ENCODE data around the gene ANK2.

Gene ANK2

DNA sequence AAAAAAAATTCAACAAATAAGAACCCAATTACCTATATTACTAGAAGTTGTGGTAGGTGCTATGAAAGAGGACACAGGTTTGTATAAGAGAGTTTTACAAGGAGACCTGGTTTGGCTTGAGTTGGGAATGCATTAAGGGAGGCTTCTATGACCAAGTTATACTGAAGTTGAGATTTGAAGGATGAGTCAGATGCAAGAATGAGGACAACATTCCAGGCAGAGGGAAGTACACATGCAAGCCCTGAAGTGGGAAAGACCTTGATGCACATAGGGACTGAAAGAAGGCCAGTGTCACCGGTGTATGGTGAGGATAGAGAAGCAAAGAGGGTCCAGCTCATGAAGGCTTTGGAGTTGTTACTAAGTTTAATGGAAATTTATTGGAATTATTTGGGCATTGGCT is 52.2 kb downstream of the ANK2 start:
- DNase-seq = no peak

DNA sequence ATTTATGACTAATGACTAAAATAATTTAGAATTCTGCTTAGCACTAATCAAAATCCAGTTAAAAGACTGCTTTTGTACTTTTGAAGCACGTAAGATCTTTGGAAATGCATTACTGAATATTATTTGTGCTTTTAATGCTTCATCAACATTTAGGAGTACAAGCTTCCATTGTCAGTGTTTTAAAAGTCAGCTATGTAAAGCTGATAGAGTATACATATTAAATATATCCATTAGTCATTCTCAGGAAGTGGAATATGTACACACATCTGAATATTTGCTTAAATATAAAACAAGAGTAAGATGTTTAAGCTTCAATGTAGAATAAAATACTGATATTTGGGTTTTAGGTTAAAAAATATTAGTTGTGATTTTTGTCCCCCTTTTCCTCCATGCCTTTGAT is 54.1 kb downstream of the ANK2 start:
- no peak for DNase-seq

DNA sequence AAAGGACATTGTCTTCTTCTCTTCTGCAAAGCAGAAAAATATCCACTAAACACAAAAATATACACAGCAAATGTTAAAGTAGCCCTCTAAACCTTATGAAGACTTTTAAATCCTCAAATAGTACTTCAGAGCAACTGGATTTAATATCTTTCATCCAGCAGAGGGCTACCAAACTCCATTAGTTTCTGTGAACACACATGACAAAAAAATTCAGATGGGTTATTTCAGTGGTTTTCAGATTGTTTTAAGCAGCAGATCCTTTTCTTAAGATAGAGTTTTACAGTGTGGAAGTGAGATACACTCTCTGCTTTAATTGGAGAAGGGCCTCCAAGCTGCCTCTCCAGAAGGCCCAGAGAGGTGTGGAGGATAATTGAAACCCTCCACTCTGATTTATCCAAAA is 56.7 kb downstream of the ANK2 start:
- DNase-seq = no peak

DNA sequence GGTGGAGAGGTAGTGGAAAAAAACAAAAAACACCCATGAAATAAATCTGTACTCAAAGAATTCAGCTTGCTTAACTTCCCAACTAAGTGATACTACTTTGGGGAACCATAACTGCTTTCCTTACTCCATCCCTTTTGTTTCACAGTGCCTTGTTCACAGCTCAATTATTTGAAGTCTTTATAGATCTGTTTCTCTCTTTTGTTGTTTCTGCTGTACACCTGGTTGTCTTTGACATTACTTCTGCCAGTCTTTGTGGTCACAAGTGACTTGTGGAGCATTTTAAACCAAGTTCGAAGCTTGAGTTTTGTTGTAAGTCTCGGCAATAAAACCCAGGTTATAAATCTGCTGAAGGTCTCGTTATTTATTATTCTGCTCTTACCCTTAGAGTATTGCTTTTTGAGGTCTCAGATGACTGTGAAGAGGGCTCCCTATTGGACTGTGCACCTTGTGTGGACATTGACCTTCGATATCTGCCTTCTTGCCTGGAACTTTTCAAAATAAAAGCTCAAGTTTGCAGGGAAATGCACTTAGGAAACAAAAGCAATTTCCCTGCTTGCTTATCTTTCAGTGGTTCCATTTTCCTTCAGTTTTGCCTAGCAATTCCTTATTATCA is 59.8 kb downstream of the ANK2 start:
- DNase-seq = no peak

DNA sequence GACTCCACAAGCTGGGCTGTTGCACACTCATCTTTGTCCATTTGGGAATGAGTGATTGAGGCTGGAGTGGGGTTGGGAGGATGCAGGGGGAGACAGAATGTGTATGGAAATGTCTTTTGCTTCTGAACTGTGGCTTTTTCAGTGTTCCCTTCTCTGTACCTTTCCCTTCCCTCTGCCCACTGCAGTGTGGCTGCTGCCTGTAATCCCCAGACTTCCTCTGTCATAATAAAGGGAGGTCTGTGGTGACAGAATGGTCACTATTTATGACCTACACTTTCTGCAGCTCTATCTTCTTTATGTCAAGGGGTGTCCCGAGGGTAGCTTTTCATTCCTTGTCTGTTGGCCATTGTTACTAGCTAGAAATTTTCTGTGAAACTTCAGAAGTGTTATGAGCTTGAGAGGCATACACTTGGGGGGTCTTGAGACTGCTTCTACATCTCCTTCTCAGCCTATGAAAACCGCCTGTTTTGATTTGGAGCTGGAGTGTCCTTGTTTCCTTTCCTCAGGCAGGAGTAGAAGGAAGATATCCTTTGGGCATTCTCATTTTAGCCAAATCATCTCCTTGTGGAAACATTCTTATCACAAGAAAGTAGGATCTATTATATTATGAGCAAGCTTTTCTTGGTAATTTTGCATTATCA is 63.0 kb downstream of the ANK2 start:
- no peak for DNase-seq

DNA sequence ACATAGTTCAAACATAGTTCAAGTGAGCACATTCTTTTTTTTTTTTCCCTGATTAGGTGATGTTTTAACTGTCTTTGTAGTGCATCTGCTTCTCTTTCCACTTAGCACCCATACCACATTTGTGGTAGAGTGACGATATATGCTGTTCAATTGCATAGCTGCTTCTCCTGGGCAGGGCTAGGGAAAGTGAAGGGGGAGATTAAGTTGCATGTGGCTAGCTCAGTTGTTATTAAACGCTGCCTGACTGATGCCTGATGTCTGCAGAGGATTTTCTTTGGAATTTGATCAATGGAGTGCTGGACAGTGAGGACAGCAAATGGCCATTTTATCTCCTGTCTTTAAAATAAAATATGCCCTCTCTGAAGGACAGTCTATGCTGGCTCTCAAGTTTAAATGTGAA is 63.7 kb downstream of the ANK2 start:
- no peak for DNase-seq

DNA sequence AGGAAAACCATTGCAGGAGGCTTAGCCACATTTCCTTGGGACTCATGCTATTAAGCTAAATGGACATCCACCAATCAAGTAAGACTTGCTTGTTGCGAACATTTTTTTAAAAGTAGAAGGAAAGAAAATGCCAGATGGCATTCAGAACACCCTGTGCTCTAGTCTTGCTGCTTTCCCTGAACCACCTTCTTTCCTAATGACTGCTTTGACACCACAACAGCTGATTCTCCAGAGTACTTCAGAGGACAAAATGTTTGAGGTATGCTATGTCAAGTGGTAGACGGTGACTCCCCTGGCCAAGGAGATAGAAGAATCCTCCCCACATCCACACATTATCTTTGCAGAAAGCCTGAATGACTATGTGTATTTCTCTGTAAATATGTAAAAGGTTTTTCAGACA is 65.4 kb downstream of the ANK2 start:
- no peak for DNase-seq

DNA sequence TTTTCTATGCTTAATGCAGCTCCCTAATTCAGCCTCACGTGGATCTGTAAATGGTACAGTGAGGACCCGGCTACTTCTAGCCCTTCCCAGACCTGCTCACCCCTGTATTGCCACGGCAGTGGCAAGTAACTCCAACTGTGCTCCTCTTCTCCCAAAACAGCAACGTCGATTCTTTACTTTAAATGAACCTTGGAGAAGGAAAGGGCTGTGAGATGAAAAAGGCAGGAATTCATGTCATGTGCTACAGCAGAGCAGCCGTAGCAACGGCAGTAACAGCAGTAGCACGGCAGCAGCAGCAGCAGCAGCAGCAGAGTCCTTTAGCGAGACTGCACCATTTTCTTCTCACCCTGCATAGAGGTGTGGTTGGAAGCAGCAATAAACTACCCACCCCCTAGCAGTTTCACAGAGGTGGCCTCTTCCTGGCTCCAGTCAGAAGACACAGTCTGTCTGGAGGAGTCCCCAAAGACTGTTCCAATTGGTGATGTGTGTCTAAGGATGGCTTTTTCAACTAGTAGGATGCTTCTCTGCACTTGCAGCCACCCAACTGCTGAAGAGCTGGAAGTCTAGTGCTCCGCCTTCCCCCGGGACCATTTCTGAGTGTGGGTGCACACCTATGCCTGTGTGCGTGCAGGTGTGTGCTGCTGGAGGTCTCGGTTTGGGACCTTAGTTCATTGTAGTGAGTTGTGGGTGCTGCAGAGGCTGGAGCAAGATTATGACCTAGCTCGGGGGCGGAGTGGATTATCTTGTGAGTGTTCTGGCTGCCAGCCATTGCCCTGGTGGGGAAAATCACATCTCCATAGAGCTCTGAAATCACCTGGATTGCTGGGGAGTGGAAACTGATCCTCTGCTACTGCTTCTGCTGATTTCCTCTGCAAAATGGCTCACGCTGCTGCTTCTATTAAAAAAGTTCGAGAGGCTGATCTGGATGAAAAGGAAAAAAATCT is 67.2 kb downstream of the ANK2 start:
- DNase-seq = peak; percentile 37

DNA sequence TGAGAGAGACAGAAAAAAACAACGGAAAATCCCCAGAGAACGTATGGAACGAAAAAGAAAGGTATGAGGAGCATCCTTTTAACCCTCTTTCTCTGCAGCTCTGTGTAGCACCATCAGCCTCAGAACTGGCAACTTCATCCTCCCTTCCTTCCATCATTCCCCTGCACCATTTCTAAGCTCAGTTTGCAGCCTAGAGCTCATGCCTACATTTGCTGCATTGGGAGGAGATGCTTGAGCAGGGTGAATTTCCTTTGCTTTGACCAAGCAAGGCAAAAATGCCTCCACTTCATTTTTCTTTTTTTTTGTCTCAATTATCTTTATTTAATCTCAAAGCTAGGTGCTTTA is 67.9 kb downstream of the ANK2 start:
- DNase-seq = no peak

DNA sequence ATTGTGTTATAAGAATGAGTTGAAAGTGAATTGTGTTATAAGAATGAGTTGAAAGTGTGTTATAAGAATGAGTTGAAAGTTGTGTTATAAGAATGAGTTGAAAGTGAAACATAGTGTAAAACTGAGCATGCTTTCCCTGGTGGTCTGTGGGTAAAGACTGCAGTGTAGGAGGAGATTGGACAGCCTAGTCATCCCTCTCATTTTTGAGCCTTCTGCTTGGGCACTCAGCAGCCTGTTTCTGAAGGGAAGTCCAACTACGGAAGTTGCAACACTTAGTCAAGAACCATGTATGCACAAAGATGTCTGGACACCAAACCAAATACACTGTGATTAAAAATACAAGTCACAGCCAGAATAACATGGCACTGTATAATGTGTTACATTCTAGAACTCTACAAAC is 72.6 kb downstream of the ANK2 start:
- no peak for DNase-seq

DNA sequence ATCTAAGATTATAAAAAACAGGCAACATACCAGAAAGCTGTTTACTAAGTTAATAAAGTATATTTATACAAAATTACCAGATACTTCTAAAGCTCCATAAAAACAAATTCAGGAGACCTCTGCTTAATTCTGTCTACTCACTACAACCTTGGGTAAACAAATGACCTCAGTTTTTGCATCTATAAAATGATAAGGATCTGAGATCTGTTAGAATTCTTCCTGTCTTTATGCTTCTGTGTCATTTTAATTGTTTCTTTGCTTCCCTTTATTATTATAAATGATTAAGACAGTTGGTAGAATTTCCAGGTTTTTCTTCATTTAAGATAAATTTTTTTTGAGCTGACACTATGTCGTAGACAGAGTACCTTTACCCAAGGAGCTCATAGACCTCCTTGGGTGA is 76.0 kb downstream of the ANK2 start:
- no peak for DNase-seq

DNA sequence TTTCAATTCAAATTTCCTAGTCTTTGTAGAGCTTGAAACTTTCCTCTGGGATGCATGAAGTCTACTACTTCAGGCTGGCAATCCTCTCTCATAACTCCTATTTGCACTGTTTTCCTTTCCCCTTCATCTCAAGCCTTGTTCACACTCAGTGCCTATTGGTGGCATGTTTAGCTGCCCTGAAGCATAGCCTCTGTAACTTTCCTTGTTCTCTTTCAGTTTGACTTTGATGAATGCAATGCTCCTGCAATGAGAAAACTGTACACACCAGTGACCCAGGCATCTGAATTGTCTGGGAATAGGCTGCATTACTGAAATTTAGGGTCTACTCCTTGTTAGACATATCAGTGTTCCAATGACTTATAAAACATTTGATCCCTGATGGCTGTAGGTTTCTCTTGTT is 81.7 kb downstream of the ANK2 start:
- no peak for DNase-seq

DNA sequence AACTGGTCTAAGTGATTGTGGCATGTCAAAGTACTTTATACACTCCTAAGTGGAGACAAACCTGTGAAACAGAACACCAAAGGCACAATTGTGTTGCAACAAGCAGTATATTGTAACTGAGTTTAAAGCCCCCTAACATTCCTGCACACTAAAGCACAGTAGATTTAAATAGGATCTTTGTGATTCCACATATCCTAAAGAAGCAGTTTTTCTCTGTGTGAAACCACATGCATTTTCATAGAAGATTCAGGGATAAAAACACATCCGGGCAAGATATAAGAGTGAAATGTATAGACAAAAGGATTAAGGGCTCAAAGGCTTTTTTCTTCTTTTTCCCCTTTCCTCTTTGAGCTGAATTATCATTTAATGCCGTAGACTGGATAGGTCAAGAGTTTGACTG is 82.2 kb downstream of the ANK2 start:
- DNase-seq = no peak

DNA sequence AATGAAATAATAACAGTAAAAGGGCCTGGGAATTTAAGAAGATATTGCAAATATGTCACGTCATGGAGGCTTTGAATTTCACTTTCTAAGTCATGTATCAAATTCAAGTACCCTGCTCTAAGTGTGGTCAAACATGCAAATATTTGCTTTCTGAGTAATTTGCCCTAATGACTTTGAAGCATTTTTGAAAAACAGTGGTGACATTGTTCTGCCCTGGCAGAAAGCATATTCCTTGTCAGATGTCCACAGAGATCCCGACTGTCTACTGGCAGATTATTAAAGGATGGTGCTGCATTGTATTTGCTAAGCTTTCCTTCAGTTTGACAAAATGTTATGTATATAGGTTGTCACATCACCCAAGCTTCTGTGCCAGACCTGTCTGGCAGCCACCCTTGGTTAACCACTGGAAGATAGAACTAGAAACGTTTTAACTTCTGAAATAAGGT is 92.5 kb downstream of the ANK2 start:
- no peak for DNase-seq

DNA sequence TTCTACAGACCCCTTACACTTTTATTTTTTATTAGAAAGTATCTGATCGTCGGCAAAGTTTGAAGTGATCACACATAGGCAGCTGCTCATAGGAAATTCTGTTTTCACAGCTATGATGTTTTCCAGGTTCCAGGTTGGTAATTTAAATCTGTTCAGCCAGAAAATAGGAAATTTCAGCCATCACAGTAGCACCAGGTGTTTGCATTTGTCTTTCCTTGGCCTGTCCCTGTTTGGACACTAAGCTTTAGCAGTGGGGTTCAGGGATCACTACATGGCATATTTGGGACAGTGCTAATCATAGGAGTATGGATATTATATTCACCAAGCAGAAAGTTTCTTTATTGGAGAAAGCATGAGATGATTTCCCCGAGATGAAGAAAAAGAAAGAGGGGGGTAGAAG is 92.9 kb downstream of the ANK2 start:
- DNase-seq = no peak

DNA sequence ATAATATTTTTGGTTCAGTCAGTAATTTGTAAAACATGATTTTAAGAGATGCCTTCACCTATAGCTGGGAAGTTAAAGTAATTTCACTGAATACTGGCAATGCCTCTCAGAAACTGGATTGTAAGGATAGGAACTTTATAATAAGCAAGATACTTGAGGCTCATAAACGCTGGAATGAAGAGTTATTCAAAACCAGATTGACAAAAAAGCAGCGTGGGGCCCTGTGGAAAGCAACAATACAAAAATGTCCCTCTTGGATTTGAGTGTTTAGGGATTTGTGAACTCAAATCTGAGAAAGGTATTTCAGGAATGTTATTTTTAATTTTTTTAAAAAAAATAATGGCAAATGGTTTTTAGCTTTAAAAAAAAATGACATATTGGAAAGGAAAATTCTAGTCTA is 94.6 kb downstream of the ANK2 start:
- no peak for DNase-seq

DNA sequence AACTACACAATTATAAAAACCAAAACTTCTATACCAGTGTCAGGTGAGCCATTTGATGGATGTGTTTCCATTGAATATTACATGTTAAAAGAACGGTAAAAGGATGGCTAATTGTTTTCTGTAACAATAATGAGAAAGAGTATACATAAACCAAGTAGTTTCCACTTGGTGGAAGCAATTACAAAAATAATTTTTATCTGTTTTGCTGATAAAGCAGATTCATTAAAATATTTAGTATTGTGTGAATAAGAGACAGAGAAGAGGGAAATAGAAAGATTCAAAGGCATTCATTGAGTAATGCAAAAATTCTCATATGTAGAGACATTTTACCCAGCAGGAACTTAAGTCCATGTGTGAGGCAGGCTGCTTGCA is 95.7 kb downstream of the ANK2 start:
- DNase-seq = no peak

DNA sequence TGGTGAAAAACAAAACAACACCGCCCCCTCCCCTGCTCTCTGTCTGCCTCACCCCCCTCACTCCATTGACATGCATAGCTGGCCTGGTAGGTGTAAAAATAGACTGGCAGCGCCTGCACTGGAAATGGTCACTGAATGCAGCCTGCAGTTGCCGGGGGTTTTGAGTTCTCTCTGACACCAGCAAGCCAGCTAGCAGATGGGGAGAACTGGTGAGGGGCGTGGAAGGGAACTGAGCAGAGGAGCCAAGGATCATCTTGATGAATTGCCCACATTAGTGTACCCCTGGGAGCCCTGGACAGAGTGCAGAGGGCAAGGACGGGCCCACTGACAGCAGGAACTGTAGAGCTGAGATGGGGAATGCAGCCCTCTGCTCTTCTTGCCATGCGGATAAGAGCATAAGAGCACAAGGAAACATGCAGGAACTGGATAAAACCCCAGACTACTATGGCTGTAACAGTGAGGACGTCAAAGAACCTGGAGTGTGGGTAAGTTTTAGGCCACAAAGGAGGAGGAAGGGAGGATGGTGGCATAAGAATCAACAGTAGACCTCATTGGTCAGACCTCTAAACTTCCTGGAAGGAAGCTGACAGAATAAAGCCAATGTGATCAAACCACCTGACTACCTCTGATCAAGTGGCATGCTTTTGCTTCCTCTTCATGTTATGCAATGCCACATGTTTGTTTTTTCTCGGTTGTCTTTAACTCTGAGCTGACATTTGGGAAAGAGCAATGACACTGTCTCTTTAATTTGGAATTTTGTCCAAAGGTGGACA is 96.3 kb downstream of the ANK2 start:
- DNase-seq = peak; percentile 63

DNA sequence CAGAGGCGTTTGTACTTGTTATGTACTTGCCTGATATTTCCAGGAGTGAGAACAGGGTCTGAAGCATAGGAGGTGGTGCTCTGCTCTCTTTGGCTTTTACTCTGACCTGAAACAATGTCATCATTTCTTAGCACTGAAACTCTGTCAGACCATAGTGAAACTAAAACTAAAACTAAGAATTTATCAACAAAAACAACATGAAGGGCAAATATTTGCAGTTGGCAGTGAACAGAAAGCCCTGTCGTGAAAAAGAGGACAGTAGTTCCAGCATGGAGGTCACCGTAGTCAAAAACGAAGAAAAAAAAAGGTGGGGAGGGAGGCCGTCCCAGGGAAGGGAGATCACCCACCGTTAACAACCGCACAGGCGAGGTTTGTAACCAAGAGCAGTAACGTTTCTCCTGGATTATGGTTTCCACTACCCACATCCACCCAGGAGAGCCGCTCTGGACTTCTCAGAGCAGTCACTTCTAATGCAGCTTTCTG is 97.5 kb downstream of the ANK2 start:
- no peak for DNase-seq

DNA sequence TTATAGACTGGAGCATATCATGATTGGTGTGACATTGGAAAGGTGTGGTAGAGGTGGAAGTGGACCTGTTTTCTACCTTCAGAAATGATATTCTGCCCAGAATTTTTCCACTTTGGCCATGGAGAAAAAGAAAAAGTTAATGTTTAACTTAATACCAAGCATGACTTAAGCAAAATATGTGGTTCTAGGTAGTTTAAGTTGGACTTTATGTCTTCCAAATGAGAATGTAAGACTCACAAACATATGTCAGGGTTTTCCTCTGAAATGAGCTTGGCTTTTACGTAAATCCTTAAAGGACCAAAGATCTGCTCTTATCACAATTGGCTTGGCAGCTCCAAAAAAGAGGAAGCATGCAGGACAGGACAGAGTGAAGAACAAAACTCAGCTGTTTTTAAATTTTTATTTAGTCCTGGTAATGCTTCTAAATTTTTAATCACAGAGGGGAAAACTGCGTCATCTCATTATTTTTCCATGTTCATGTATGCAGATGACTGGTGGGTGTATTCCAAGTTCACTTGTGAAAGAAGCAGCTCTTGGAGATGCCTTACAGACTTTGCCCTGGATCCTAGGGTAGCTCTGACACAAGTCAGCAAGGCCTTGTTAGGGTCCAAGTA is 98.2 kb downstream of the ANK2 start:
- no peak for DNase-seq

DNA sequence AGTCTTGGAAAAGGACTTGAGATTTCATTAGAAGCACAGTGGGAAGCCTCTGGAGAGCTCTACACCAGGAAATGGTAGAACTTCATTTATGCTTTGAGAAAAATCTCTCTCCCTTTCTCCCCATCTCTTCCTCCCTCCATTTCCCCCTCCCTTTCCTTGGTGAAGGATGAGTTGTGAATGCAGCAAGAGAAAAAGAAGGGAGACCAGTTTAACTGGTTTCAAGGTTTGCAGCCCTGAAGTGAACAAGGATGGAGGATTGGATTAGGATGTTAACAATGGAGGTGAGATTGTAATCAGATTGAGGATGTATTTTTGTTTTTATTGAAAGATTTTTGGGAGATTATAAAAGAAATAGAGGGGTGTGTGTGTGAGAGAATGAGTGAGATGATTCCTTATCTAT is 99.5 kb downstream of the ANK2 start:
- DNase-seq = no peak

DNA sequence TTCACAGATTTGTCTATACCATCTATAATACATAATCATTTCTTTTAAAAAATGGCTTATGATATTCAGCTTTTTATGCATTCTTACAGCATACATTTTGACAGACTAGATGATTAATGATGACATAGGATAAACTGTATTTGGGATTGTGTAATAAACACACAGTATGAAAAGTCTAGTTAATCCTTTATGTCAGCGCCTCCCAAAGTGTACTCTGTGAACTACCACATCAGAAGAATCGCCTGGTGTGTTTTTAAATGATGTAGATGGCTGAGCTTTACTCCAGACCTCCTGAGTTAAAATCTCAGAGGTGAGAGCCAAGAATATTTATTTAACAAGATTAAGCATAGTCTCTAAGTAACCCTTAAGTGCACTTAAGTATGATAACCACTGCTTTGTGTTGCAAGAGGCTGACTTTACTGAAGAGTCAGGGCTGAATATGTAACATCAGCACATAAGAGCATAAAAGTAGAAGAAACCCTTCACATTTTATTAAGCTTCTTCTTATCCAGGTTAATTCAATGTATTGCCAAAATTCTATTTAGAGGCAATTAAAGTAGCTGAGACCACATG is 104.2 kb downstream of the ANK2 start:
- no peak for DNase-seq

Data from femur (tissue), 1 donor.